ENCODE results near the gene MITF. TPM values are rescaled to one million over a fixed set of nuclear protein-coding genes. Genes with fewer than 3 reads are reported as not detected.

Gene MITF
- total and polyA plus RNA-seq, 3 experiments from 2014 or later: 0.38 to 0.81 TPM; not detected in 1

DNA sequence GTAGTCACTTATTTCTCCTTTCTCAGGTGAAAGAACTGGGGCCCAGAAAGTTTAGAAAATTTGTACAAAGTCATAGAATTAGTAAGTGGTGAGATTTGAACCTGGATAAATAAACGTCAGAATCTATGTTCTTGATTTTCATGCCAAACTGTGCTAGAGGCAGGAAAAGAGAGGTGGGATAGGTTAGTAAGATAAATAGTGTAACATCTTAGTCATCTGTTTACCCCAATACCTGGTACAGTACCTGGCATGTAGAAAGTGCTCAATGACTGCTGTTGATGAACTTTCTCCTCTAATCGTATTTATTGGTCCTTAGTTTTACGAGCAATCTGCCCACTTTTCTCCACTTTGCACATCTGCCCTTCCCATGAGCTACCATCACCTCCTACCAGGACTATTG lies 124.9 kb downstream of the MITF start:
- no peak overlapping the region for H3K4me3 ChIP-seq (ENCODE audit: low read length)
- POLR2A ChIA-PET: no interaction called here
- no peaks in the 10 kb centered on the region for H3K9me3 ChIP-seq (ENCODE audit: low read length)
- H3K4me1 ChIP-seq (ENCODE audit: insufficient read depth, low read length): no peaks in the 10 kb centered on the region
- no peak overlapping the region for H3K27ac ChIP-seq (ENCODE audit: low read depth, low read length)
- CTCF ChIA-PET: no interaction called here
- Mint-ChIP-seq H3K27ac (no peak overlapping the region), H3K27me3 (peaks cover 0 to 1% of the 10 kb centered on the region in 2 donors), H3K9me3 (peaks cover 0 to 4% (median 0%) of the 10 kb centered on the region in 5 donors), H3K4me1 (no peaks in the 10 kb centered on the region), H3K4me3 (no peak overlapping the region), H3K36me3 (no peaks in the 10 kb centered on the region)
- no peak for DNase-seq
- H3K36me3 ChIP-seq (ENCODE audit: insufficient read depth, low read length): no peaks in the 10 kb centered on the region
- no peaks in the 10 kb centered on the region for H3K27me3 ChIP-seq (ENCODE audit: insufficient read depth, low read length, poor library complexity, severe bottlenecking)

DNA sequence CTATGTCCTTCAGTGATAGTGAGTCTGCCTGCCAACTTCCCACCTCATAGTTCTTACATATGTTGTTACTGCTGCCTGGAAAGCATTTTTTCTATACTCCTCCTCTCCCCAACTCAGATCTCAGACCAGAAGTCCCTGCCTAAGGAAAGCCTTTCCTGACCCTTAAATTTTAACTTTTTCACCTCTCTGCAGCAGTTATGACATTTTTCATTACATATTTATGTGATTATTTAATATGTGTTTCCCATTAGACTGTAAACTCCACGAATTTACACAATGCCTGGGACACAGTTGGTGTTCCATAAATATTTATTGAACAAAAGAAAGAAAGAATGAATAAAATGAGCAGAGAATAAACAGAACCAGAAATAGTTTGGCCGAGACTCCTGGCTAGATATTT lies 125.5 kb downstream of the MITF start:
- ChIA-PET CTCF (no interaction called here), POLR2A (no interaction called here)
- Mint-ChIP-seq H3K4me3 (no peak overlapping the region), H3K27me3 (peaks cover 0 to 1% of the 10 kb centered on the region in 2 donors), H3K4me1 (no peaks in the 10 kb centered on the region), H3K9me3 (peaks cover 0 to 4% (median 0%) of the 10 kb centered on the region in 5 donors), H3K36me3 (no peaks in the 10 kb centered on the region), H3K27ac (no peak overlapping the region)
- H3K27me3 ChIP-seq (ENCODE audit: insufficient read depth, low read length, poor library complexity, severe bottlenecking): no peaks in the 10 kb centered on the region
- no peaks in the 10 kb centered on the region for H3K9me3 ChIP-seq (ENCODE audit: low read length)
- H3K4me1 ChIP-seq (ENCODE audit: insufficient read depth, low read length): no peaks in the 10 kb centered on the region
- DNase-seq: no peak
- no peak overlapping the region for H3K4me3 ChIP-seq (ENCODE audit: low read length)
- no peak overlapping the region for H3K27ac ChIP-seq (ENCODE audit: low read depth, low read length)
- H3K36me3 ChIP-seq (ENCODE audit: insufficient read depth, low read length): no peaks in the 10 kb centered on the region

DNA sequence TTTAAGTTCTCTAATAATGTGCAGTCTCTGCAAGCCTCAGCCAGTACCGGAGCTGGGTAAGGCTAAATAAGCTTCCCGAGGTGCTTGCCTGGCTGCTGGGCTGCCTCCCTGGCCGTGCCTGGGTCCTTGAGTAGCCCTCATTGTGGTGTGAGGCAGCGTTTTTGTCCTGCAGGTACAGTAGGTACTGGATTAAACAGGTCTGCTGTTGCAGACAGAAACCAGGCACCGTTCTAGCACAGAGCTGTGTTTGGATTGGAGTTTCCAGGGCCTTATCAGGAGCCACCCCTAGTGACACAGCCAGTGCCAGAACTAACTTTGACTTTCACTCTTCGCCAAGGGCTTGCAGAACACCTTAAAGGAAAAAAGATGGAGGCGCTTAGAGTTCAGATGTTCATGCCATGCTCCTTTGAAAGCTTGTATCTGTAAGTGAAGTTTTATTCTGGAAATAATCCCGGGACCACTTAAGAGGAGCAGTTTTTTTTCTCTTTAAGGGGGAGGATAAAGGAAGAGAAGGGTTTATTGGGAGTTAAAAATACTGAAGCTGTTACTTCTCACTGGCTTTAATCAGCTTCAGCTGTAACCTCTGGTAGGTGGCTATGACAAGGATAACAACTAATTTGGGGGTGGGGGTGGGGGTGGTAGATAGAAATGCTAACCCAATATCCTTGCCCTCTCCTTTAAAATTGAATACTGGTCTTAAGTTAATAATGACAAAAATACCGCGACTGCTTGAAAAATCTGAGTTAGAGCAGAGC lies 126.8 kb downstream of the MITF start:
- CTCF ChIA-PET: no interaction called here
- POLR2A ChIA-PET: no interaction called here
- Mint-ChIP-seq H3K27me3 (peaks cover 0 to 1% of the 10 kb centered on the region in 2 donors), H3K9me3 (peaks cover 0 to 2% (median 0%) of the 10 kb centered on the region in 5 donors), H3K4me1 (no peaks in the 10 kb centered on the region), H3K4me3 (no peak overlapping the region), H3K27ac (no peak overlapping the region), H3K36me3 (no peaks in the 10 kb centered on the region)
- Histone ChIP-seq H3K27ac (ENCODE audit: low read depth, low read length) (no peak overlapping the region), H3K4me1 (ENCODE audit: insufficient read depth, low read length) (no peaks in the 10 kb centered on the region), H3K27me3 (ENCODE audit: insufficient read depth, low read length, poor library complexity, severe bottlenecking) (no peaks in the 10 kb centered on the region), H3K4me3 (ENCODE audit: low read length) (no peak overlapping the region), H3K9me3 (ENCODE audit: low read length) (no peaks in the 10 kb centered on the region), H3K36me3 (ENCODE audit: insufficient read depth, low read length) (no peaks in the 10 kb centered on the region)
- DNase-seq: no peak

DNA sequence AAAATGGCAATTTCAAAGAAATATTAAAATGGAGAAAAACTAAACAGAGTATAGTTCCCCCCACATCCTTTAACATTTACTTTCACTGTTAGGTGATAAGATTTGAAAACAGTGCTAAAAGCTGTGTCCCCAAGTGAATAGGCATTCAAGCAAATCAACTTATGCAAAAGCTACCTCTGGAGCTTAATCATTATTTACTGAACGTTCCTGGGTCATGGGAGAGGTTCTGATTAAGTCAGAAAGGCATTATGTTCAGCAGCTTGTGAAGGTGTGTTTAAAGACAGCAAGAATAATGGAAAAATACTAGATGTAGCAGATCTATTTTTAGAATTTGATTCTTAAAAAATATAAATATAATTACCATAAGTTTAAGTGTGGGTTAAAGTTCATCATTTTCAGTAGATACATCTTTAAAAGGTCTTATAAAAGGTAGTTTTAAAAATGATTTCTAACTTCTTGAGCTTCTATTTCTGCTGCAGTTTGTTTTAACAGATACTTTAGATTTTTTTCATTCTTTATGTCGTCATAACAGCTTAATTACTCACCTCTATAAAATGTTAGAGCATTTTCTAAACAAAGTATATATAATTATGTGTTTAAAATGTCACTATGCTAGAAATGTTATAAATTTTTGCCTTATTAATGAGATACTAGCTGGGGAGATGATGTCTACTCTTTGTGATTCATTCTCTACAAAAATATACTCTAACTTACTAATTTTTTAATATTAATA lies 127.9 kb downstream of the MITF start:
- CTCF ChIA-PET: no interaction called here
- H3K27ac Mint-ChIP-seq: no peak overlapping the region
- POLR2A ChIA-PET: no interaction called here
- Histone ChIP-seq H3K27ac (ENCODE audit: low read depth, low read length) (no peak overlapping the region), H3K27me3 (ENCODE audit: insufficient read depth, low read length, poor library complexity, severe bottlenecking) (no peaks in the 10 kb centered on the region), H3K36me3 (ENCODE audit: insufficient read depth, low read length) (no peaks in the 10 kb centered on the region), H3K4me3 (ENCODE audit: low read length) (no peak overlapping the region), H3K4me1 (ENCODE audit: insufficient read depth, low read length) (no peaks in the 10 kb centered on the region), H3K9me3 (ENCODE audit: low read length) (no peaks in the 10 kb centered on the region)
- no peak for DNase-seq
- H3K27me3 Mint-ChIP-seq: peaks cover 0 to 1% of the 10 kb centered on the region in 2 donors
- no peaks in the 10 kb centered on the region for H3K36me3 Mint-ChIP-seq
- no peak overlapping the region for H3K4me3 Mint-ChIP-seq
- H3K9me3 Mint-ChIP-seq: no peaks in the 10 kb centered on the region
- no peaks in the 10 kb centered on the region for H3K4me1 Mint-ChIP-seq

DNA sequence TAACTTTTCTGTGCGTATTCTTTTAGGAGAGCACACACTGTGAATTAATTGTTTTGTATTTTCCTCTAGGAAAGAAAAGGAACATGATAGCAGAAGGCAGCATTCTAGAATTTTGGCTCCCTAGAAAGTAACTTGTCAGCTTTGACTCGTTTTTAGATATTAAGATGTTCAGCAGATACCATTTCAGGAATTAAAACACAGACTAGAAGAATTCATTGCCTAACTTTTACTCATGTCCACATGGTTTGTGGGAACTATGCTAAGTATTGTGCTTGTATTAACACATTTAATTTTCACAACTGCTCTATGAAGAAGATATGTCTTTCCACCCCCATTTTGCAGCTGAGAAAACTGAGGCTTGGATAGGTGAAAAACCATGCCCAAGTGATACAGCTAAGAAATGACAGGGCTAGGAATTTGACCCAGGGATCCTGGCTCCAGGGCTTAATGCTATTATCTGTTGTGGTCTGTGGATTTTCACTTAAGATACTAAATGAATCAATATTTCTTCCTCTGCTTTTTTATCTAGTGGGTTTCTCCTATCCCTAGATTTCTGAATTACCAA lies 128.8 kb downstream of the MITF start:
- Histone ChIP-seq H3K4me3 (ENCODE audit: low read length) (no peak overlapping the region), H3K27ac (ENCODE audit: low read depth, low read length) (no peak overlapping the region), H3K36me3 (ENCODE audit: insufficient read depth, low read length) (no peaks in the 10 kb centered on the region), H3K27me3 (ENCODE audit: insufficient read depth, low read length, poor library complexity, severe bottlenecking) (no peaks in the 10 kb centered on the region), H3K4me1 (ENCODE audit: insufficient read depth, low read length) (no peaks in the 10 kb centered on the region), H3K9me3 (ENCODE audit: low read length) (no peaks in the 10 kb centered on the region)
- H3K27me3 Mint-ChIP-seq: peaks cover 0 to 1% of the 10 kb centered on the region in 2 donors
- no peak overlapping the region for H3K27ac Mint-ChIP-seq
- no peaks in the 10 kb centered on the region for H3K36me3 Mint-ChIP-seq
- no peak for DNase-seq
- ChIA-PET CTCF (no interaction called here), POLR2A (no interaction called here)
- no peaks in the 10 kb centered on the region for H3K9me3 Mint-ChIP-seq
- no peak overlapping the region for H3K4me3 Mint-ChIP-seq
- H3K4me1 Mint-ChIP-seq: no peaks in the 10 kb centered on the region

DNA sequence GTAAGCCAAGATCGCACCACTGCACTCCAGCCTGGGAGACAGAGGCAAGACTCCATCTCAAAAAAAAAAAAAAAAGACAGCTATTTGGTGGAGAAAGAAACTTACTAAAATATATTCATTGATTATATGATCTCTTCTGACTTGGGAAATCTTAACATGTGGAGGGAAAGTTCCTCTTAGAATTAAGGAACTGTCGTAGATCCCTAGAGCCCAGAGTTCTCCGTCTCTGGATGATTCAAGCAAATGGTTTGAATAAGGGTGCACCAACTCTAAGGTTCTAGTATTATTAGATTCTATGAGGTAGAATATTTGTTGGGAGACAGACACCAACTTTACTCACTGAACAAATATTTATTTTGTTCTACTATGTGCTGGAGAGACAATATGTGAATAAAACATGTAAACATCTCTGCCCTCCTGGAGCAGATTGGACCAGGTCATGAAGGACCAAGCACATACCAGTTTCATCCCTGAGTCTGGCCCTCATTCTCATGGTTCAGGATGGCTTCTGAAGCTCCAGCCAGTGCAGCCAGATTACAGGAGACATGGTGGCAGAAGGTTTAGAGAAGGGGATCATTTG lies 129.7 kb downstream of the MITF start:
- no peak overlapping the region for H3K27ac Mint-ChIP-seq
- Histone ChIP-seq H3K36me3 (ENCODE audit: insufficient read depth, low read length) (no peaks in the 10 kb centered on the region), H3K4me1 (ENCODE audit: insufficient read depth, low read length) (no peaks in the 10 kb centered on the region), H3K27me3 (ENCODE audit: insufficient read depth, low read length, poor library complexity, severe bottlenecking) (no peaks in the 10 kb centered on the region), H3K4me3 (ENCODE audit: low read length) (no peak overlapping the region), H3K27ac (ENCODE audit: low read depth, low read length) (no peak overlapping the region), H3K9me3 (ENCODE audit: low read length) (no peaks in the 10 kb centered on the region)
- no peaks in the 10 kb centered on the region for H3K9me3 Mint-ChIP-seq
- H3K4me1 Mint-ChIP-seq: no peaks in the 10 kb centered on the region
- H3K27me3 Mint-ChIP-seq: peaks cover 0 to 1% of the 10 kb centered on the region in 2 donors
- H3K36me3 Mint-ChIP-seq: no peaks in the 10 kb centered on the region
- POLR2A ChIA-PET: no interaction called here
- CTCF ChIA-PET: no interaction called here
- DNase-seq: no peak
- H3K4me3 Mint-ChIP-seq: no peak overlapping the region

DNA sequence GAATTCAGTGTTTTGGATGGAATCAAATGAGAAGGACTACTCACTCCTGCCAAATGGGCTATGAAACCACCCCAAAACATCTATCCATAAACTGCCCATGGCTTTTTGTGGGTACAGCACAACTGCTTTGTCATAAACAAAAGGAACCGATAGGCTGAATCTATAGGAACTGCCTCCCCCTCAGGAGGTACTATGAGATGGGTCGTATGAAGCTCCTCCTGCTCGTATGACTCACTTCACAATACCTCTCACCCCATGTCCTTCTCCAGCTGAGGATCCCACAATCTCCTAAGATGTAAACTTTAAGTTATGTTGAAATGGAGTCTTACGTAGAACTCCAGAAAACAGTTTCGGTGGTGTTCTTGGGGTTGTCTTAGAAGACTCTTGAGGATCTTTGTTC lies 130.4 kb downstream of the MITF start:
- peaks cover 0 to 1% of the 10 kb centered on the region in 2 donors for H3K27me3 Mint-ChIP-seq
- H3K36me3 Mint-ChIP-seq: no peaks in the 10 kb centered on the region
- H3K4me3 ChIP-seq (ENCODE audit: low read length): no peak overlapping the region
- H3K4me3 Mint-ChIP-seq: no peak overlapping the region
- H3K27ac Mint-ChIP-seq: no peak overlapping the region
- no peaks in the 10 kb centered on the region for H3K27me3 ChIP-seq (ENCODE audit: insufficient read depth, low read length, poor library complexity, severe bottlenecking)
- H3K27ac ChIP-seq (ENCODE audit: low read depth, low read length): no peak overlapping the region
- H3K9me3 ChIP-seq (ENCODE audit: low read length): no peaks in the 10 kb centered on the region
- H3K4me1 ChIP-seq (ENCODE audit: insufficient read depth, low read length): no peaks in the 10 kb centered on the region
- ChIA-PET POLR2A (no interaction called here), CTCF (no interaction called here)
- no peak for DNase-seq
- H3K9me3 Mint-ChIP-seq: no peaks in the 10 kb centered on the region
- H3K4me1 Mint-ChIP-seq: no peaks in the 10 kb centered on the region
- H3K36me3 ChIP-seq (ENCODE audit: insufficient read depth, low read length): no peaks in the 10 kb centered on the region

DNA sequence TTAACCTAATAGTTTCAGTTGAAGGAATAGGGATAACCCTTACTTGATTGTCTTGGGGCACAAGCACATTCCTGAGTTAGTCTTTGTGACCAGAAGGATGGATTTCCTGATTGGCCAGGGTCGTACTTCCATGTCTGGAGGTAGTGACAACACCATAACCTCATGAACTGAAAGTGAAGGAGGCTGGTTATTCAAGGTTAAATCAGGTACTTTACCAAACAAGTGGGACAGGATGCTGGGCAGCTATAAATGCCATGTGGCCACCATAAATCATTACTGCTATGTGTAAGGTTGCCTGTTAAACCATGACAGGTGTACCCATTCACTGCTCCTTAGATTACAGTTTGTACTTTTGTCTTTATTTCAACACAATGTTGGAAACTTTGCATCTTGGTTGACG lies 132.0 kb downstream of the MITF start:
- Histone ChIP-seq H3K27ac (ENCODE audit: low read depth, low read length) (no peak overlapping the region), H3K9me3 (ENCODE audit: low read length) (no peaks in the 10 kb centered on the region), H3K36me3 (ENCODE audit: insufficient read depth, low read length) (no peaks in the 10 kb centered on the region), H3K4me1 (ENCODE audit: insufficient read depth, low read length) (no peaks in the 10 kb centered on the region), H3K27me3 (ENCODE audit: insufficient read depth, low read length, poor library complexity, severe bottlenecking) (no peaks in the 10 kb centered on the region), H3K4me3 (ENCODE audit: low read length) (no peak overlapping the region)
- H3K9me3 Mint-ChIP-seq: peaks cover 0 to 2% (median 0%) of the 10 kb centered on the region in 5 donors
- ChIA-PET CTCF (no interaction called here), POLR2A (no interaction called here)
- DNase-seq: no peak
- H3K27me3 Mint-ChIP-seq: peaks cover 0 to 1% of the 10 kb centered on the region in 2 donors
- no peak overlapping the region for H3K27ac Mint-ChIP-seq
- H3K4me1 Mint-ChIP-seq: no peaks in the 10 kb centered on the region
- no peak overlapping the region for H3K4me3 Mint-ChIP-seq
- H3K36me3 Mint-ChIP-seq: no peaks in the 10 kb centered on the region
